Colonic mucosa (tissue), 4 donors: ENCODE measurements around the gene KCNE4. TPM values are rescaled to one million over a fixed set of nuclear protein-coding genes. Genes with fewer than 3 reads are reported as not detected.

Source experiments
- DNase-seq: peaks from one replicate; pipeline ENCODE4 v3.0.0-alpha.2; 2020
- H3K27ac ChIP-seq: fragments of 200-600 bp; one replicate; pipeline ENCODE4 v1.8.0; 2021
- H3K27me3 ChIP-seq: fragments of 200-600 bp; one replicate; pipeline ENCODE4 v1.8.0; 2021
- H3K36me3 ChIP-seq: fragments of 200-600 bp; one replicate; pipeline ENCODE4 v1.8.0; 2021
- H3K4me1 ChIP-seq: fragments of 200-600 bp; one replicate; pipeline ENCODE4 v1.8.0; 2021; ENCODE audit warnings: mild to moderate bottlenecking
- H3K4me3 ChIP-seq: fragments of 200-600 bp; one replicate; pipeline ENCODE4 v1.8.0; 2021
- H3K9ac ChIP-seq, 2 donors: one replicate each; pipeline ENCODE4 v1.7.0; 2013; ENCODE audit warnings: control low read depth in 2 of 2, low read depth in 2 of 2, low read length in 2 of 2
- H3K9me3 ChIP-seq: fragments of 200-600 bp; one replicate; pipeline ENCODE4 v1.8.0; 2021
- intact Hi-C: fragments of 100-400 bp; cut with DNase I; formaldehyde crosslinking; loops from one replicate; pipeline ENCODE4 v1.14.1; 2022
- total RNA-seq, 2 donors: library from RNA; stranded (reverse); fragmentation: NEBNext Ultra II Directional in 1 of 2; extraction: Animal tissue kit (Norgen Biotek cat#: 25700) in 1 of 2; gene quantifications; one replicate each; pipeline ENCODE4 v1.2.1, GENCODE V29; 2021
- TF ChIP-seq, protein P1 (sequence below): fragments of 200-600 bp; IDR thresholded peaks from one replicate; pipeline ENCODE4 v1.8.0; 2022; ENCODE audit warnings: antibody characterized with exemption, mild to moderate bottlenecking
- donor health status: healthy.
- donor health status: DM: no; HTN: no; CAD: no.
- donor health status: DM: no; HTN: no; CAD: no.

The KCNE4 gene
- total RNA-seq, 2 donors from 2014 or later = 0.42 to 2.1 TPM

DNA sequence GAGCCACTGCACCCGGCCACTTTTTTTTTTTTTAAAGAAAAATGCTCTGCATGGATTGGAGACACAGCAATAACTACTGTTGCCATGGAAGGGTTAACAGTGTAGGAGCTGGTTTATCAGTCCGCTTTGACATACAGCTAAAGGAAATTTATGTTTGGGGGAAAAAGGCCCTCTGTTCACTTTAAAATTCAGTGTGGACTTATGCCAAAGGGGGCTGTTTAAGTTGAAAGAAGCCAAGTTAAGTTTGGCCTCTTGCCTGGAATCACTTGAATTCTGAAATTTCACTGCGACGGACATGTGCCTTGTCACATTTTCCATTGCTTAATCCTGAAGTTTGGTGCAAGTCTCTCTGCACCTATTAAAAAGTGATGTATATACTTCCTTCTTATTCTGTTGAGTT is 3.1 kb downstream of the KCNE4 start:
- Histone ChIP-seq H3K27me3 (no peaks in the 10 kb centered on the region), H3K9ac (no peak overlapping the region), H3K27ac (no peak overlapping the region), H3K9me3 (no peaks in the 10 kb centered on the region), H3K36me3 (no peaks in the 10 kb centered on the region), H3K4me1 (no peaks in the 10 kb centered on the region), H3K4me3 (no peak overlapping the region)
- intact Hi-C loops = no loop called here
- DNase-seq = no peak
- TF ChIP-seq, protein P1, sequence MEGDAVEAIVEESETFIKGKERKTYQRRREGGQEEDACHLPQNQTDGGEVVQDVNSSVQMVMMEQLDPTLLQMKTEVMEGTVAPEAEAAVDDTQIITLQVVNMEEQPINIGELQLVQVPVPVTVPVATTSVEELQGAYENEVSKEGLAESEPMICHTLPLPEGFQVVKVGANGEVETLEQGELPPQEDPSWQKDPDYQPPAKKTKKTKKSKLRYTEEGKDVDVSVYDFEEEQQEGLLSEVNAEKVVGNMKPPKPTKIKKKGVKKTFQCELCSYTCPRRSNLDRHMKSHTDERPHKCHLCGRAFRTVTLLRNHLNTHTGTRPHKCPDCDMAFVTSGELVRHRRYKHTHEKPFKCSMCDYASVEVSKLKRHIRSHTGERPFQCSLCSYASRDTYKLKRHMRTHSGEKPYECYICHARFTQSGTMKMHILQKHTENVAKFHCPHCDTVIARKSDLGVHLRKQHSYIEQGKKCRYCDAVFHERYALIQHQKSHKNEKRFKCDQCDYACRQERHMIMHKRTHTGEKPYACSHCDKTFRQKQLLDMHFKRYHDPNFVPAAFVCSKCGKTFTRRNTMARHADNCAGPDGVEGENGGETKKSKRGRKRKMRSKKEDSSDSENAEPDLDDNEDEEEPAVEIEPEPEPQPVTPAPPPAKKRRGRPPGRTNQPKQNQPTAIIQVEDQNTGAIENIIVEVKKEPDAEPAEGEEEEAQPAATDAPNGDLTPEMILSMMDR = no peak

DNA sequence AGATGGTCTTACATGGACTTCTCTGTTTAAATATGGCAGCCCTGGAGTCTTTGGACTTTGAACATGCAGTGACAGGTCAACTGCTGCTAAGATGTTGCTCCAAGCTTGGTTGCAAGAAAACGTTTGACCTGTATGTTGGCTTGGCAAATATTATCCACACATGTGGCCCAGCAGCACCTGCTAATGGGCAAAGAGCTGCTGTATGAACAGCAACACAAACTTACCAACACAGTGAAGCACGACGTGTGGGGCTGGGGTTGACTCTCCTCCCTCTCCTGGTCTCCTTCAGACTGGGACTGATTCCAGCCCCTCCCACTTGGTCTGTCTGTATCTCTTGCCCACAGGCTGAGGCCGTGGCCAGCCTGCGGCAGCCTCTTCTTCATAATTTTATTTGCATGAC is 3.8 kb downstream of the KCNE4 start:
- no peak overlapping the region for H3K4me3 ChIP-seq
- no peak for DNase-seq
- intact Hi-C loops = no loop called here
- TF ChIP-seq, protein P1 = no peak
- H3K36me3 ChIP-seq = no peaks in the 10 kb centered on the region
- H3K27ac ChIP-seq = no peak overlapping the region
- H3K9me3 ChIP-seq = no peaks in the 10 kb centered on the region
- H3K9ac ChIP-seq = no peak overlapping the region
- no peaks in the 10 kb centered on the region for H3K4me1 ChIP-seq
- no peaks in the 10 kb centered on the region for H3K27me3 ChIP-seq

DNA sequence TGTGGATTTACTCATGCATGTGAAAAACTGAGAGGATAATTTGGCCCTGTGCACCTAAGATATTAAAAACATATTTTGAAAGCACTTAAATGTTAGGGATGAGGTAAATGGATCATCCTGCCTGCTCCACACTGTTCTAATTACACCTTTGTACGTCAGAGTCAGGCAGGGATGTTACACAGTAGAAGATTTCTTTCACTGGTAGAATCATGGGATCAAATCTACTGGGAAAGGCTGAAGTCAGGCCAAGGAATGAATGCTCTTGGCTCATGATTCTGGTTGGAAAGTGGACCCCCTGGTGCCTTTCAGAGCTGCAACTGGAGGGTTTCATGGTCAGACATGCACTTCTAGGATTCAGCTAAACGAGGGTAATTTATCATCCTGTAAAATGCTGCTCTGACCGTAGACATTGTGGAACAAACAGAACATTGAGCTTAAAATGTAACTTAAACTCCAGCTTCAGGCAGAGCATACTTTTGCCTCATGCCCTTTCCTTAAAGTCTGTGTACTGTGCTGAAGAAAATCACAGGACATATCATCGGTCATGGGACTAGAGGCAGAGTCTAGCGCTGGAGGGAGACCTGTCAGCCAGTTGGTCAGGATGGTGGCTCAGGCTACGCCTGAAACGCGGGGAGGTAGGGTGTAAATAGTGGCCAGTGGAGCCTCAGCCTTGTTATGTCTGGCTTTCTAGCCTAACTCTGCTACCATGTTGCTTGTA is 4.9 kb downstream of the KCNE4 start:
- no peaks in the 10 kb centered on the region for H3K4me1 ChIP-seq
- DNase-seq = no peak
- TF ChIP-seq, protein P1 = no peak
- H3K4me3 ChIP-seq = no peak overlapping the region
- H3K9ac ChIP-seq = no peak overlapping the region
- H3K27ac ChIP-seq = no peak overlapping the region
- H3K36me3 ChIP-seq = no peaks in the 10 kb centered on the region
- intact Hi-C loops = no loop called here
- H3K27me3 ChIP-seq = no peaks in the 10 kb centered on the region
- H3K9me3 ChIP-seq = no peaks in the 10 kb centered on the region

DNA sequence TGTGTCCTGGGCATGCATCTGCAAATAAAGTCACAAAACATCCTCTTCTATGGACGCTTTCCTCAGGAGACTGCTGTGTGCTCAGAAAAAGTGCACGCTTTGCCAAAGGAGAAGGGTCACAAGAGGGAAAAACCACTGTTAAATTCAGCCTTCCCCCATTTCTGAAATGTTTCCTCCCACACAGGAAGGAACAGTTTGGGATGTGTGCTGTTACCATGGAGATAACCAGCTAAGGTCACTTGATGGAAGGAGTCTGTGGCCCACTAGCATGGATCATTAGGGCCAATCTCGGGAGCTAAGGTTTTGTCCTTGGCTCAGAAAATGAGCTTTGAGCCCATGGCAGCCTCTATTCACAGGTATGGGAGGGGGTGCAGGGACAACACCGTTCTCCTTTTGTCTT is 5.6 kb downstream of the KCNE4 start:
- TF ChIP-seq, protein P1 = no peak
- Histone ChIP-seq H3K4me3 (no peak overlapping the region), H3K9me3 (no peaks in the 10 kb centered on the region), H3K27me3 (no peaks in the 10 kb centered on the region), H3K4me1 (no peaks in the 10 kb centered on the region), H3K9ac (no peak overlapping the region), H3K27ac (no peak overlapping the region), H3K36me3 (no peaks in the 10 kb centered on the region)
- no peak for DNase-seq
- intact Hi-C loops = no loop called here

DNA sequence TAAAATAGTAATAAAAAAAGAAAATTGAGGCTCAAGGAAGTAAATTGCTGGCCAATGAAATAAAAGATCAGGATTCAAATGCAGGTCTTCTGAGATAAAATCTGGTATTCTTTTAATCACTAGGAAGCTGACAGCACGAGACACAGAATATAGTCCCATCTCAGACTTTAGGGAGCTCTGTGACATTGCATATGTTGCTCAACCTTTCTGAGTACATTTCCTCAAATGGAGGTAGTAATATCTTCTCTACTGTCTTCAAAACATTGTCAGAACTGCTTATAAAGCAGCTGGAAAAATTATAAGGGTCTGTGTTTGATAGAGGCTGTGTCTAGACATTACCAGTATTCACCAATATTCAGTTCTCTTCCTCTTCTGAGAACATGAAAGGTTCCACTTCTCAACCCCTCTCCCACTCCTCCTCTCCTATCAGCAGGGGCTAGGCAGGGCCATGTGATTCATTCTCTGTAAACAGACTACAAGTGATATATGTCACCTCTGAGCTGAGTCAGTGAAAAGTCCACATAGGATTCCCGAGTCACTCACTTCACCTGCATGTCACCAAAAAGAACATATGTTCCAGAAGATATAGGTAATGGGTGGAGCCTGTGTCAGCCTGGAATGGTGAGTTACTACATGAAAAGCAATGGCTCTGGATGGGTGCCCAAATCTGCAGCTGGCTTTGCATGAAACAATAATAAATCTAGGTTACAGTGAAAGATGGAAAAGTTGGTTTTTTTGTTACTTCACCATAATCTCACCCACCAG is 7.1 kb downstream of the KCNE4 start:
- intact Hi-C loops = no loop called here
- DNase-seq = peak; percentile 72
- Histone ChIP-seq H3K27me3 (no peaks in the 10 kb centered on the region), H3K4me1 (no peaks in the 10 kb centered on the region), H3K9ac (no peak overlapping the region), H3K27ac (no peak overlapping the region), H3K4me3 (no peak overlapping the region), H3K36me3 (no peaks in the 10 kb centered on the region), H3K9me3 (no peaks in the 10 kb centered on the region)
- TF ChIP-seq, protein P1 = no peak
